ENCODE results near the gene JARID2.

JARID2 gene

DNA sequence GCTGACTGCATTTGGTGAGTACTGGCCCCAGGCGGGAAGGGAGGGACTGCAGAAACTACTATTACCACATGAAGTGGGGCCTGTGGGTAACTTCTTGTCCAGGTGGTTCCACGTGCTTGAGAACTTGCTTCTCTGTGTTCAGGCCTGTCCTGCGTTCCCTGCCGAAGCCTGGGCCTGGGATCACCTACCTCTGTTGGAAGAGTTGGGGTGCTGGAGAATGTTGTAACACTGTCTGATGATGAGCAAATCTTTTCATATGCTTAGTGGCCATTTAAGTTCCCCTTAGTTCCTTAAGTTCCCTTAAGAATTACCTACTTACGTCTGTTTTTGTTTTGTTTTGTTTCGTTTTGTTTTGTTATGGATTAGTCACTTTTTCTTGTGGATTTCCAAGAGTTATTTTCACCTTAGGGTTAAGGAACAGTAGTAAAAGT, 262.6 kb downstream of the JARID2 start:
- DNase-seq (ENCODE audit: low spot score) = no peak

DNA sequence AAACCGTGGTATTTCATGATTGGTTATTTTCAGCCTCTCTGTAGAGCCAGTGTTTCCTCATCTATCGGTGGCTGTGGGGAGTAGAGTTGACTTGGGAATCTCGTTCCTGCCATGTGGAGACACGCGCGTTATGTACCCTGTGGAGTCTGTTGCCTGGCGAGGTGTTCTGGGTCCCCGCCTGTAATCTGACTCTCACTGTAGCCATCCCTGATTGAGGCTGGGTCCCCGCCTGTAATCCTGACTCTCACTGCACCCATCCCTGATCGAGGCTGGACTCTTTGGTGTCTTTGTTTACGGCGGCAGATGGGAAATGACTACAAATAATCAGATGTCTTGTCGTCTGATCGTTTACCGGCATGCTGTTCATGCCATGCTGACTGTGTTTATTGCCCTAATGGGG, 263.1 kb downstream of the JARID2 start:
- DNase-seq (ENCODE audit: low spot score) = no peak

DNA sequence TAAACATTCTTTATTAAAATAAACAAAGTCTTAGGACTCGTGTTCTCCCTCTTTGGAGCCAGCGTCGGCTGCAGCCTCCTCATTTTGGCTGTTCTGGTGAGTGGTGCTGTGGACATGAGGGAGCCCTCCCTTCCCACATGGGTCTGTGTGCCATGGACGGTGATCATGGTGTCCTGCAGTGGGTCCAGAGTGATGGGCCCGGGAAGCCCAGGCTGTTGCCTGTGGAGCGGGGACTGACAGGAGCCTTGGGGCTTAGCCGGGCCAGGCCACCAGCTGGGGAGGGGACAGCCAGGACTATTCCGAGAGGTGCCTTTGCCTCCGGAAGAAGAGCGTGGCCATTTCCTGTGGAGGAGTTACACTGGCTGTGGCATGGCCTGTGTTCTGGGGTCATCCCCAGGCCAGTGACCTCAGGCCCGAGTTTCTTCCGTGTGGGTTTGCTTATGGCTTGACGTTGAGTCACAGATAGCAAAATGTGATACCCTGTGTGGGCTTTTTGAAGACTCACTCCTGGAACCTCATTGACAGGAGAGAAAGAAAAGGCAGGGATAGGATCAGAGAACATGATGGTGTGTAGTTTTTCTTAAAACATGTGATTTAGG, 263.6 kb downstream of the JARID2 start:
- DNase-seq (ENCODE audit: low spot score) = no peak

DNA sequence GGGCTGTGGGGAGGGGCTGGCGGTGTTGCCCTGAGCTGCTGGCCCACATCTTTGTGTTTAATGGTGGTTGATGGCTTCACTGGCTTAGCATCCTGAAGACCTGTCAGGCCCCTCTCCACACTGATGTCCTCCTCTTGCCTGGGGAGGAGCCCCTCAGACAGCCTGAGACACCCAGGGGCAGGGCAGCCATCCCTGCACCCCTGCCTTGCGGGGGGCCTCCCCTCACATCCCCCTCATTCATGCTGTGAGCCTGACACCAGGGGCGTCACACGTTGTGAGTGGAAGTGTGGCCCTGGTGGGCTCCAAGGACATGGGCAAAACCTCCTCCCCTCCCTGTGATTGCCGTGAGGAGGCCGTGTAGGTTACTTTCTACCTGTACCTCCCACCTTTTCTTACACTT, 264.3 kb downstream of the JARID2 start:
- DNase-seq (ENCODE audit: low spot score) = no peak

DNA sequence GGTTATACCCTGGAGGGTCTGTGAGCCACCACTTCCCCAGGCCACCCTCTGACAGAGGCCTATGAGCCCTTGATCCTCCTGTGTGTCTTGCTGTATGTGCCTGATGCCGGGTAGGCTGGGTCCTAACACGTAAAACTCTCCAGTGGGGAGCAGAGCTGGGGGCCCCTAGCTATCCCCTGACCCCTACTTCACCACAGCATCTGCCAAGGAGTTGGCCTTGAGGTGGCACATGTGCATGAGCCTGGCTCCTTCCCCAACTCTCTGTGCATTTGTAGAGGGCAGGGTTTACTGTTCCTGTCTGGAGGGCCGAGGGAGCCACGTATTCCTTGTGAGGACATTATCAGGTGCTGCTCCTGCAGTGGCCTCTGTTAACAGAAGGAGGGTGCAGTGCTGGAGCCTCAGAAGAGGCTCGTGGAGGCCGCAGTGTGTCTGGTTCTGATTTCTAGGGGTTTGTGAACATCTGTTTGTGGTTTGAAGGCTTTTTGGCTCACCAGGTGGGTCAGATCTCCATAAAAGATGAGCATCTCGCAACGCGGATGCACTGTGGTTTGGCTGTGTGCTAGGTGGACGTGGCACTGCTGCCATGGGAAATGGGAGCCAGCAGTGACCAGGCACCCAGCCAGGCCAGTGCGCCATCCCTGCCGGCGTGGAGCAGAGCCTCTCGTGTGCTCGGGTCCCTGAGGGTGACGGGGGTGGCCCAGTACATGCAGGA, 264.8 kb downstream of the JARID2 start:
- no peak for DNase-seq (ENCODE audit: low spot score)

DNA sequence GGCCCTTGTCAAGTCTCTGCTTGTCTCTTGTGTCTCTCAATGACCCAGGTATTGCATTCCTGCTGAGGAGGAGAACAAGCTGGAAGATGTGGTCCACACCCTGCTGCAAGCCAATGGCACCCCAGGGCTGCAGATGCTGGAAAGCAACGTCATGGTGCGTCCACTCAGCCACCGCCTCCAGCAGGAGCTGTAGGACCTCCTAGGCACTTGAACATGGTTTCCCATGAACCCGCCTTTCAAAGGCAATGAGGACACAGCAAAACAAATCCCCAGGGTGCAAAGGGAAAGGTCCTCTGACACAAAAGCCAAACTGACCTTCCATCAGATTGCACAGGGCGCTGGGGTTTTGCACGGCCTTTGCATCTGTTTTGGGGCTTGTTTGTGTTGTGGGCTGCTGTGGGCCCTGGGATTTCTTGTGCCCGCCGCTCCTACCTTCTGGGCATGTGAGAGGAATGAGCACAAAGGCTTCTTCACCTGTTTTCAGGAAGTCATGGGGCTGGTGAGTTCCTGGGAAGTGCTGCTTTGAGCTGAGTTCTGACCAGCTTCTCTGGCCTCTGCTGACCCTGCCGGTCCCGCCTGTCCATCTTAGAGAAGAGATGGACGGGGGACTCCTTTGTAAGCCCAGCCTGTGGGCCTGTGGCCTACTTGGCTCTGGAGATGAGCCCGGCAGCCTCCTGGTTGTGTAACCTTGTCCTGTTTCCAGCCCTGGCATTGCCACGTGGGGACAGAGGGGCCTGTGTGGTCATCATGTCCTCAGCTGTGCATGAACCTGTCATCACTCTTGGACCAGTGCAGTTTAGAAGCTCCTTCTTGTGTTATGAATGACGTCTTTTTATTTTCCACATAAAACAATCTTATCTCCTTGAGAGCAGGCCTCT, 265.6 kb downstream of the JARID2 start:
- DNase-seq (ENCODE audit: low spot score) = no peak

DNA sequence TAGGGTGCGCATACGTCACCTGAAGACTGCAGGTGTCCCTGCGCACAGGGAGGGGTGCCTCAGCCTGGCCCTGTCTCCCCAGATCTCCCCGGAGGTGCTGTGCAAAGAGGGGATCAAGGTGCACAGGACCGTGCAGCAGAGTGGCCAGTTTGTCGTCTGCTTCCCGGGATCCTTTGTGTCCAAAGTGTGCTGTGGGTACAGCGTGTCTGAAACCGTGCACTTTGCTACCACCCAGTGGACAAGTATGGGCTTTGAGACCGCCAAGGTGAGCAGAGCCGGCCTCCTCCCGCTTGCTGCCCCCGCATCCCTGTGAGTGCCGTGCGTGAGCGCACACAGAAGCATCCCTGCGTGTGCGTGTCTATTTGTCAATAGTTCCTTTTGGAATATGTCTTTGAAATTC, 266.3 kb downstream of the JARID2 start:
- peak; percentile 23 for DNase-seq (ENCODE audit: low spot score)

DNA sequence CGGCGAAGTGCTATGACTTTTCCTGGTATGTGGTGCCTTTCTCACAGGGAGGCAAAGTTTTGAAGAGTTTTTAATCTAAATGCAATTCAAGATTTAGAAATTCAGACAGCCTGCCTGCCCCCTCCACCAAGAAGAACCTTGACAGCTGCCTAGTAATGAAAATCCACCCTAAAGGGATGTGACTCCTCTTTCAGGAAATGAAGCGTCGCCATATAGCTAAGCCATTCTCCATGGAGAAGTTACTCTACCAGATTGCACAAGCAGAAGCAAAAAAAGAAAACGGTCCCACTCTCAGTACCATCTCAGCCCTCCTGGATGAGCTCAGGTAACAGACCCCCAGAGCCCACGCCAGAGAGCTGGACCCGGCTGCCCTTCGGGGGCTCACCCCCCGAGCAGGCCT, 266.9 kb downstream of the JARID2 start:
- DNase-seq (ENCODE audit: low spot score) = no peak

DNA sequence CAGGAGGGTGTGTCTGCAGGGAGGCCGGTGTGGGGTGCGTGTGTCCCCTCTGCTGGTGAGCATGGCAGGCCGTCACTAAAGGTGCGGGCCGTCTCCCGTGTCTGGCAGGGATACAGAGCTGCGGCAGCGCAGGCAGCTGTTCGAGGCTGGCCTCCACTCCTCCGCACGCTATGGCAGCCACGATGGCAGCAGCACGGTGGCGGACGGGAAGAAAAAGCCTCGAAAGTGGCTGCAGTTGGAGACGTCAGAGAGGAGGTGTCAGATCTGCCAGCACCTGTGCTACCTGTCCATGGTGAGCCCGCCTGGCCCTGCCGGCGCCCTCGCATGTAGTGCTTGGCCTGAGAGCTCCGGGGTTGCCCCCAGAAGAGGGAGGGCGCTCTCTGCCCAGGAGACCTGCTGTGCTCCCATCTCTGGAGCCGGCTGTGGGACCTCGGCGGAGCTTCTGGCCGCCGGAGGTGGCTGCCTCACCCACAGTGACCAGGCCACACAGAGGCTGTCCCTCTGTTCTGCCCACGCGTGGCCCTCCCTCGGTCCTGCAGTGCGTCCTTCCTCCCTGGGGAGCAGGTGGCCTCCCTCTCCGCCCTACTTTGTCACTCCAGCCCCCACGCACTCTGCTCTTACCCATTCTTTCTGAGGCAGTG, 267.4 kb downstream of the JARID2 start:
- no peak for DNase-seq (ENCODE audit: low spot score)

DNA sequence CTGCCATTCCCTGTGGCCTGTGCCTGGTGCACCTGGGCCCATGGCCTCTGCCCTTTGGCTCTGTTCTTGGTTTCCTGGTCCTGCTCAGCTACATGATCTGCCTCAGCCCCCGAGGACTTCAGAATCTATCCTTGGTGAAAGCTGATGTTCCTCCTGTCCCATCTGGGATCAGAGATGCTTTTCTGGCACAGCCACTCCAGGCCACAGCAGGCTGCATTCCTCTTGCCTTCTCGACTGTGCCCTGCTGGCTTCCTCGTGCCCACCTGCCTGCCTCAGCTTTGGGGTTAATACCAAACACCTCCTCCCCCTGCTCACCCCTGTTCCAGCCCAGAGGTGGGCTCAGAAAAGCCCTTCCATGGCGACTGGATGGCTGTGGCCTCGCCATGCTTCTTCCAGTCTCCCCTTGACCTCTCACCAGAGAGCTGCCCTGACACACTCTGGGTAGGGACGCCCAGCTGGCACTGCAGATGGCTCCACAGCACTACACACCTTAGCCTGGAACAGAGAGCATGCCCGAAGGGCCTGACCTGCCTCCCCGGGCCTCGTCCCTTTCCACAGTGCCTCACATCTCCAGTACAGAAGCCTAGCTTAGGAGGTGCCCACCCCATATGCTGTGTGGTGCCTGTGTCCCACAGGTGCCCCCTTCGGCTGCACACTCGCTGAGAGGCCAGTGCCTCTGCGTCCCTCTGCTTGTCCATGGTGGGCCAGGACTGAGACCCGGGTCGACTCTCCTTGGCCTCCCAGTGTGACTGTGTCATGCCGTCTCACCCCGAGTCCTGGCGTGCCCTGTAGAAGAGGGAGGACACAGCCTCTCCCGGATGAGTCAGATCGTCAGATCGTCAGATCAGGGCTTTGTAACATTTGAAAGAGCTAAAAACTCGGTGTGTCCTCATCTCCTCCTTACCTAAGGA, 268.2 kb downstream of the JARID2 start:
- no peak for DNase-seq (ENCODE audit: low spot score)

DNA sequence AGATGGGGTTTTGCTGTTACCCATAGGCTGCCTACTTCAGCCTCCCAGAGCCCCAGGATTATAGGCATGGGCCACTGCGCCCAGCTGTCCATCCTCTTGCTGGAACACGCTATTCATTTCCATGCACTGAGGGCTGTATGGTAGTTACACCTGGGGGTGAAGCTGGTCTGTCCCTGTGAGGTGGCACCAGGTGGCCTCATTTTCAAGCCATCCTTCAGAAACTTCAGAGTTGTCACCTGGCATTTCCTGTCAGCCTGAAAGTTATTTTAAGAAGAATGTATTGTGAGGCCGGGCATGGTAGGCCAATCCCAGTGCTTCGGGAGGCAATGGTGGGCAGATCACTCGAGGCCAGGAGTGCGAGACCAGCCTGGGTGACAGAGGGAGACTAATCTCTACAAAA, 269.4 kb downstream of the JARID2 start:
- DNase-seq (ENCODE audit: low spot score) = no peak

DNA sequence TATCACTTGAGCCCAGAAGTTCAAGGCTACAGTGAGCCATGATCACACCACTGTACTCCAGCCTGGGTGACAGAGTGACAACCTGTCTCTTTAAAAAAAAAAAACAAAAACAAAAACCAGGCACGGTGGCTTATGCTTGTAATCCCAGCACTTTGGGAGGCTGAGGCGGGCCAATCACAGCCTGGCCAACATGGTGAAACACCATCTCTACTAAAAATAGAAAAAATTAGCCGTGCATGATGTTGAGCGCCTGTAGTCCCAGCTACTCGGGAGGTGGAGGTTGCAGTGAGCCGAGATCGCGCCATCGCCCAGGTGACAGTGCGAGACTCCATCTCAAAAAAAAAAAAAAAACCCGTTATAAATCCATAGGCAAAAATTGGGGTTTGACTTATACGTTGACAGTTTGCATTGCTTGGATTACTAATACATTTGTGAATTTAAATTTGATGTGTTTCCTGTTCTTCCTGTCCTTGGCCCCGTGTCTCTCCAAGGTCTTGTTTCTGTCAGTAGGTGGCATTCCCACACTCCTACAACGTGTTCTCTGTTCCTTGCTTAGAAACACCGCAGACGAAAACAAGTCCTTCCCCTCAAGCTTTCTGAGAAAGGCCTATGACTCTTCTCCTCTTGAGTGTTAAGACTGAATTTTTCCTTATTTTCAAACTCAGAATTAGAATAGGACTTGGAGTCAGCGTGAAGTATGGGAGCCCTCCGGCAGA, 269.9 kb downstream of the JARID2 start:
- DNase-seq (ENCODE audit: low spot score) = no peak

DNA sequence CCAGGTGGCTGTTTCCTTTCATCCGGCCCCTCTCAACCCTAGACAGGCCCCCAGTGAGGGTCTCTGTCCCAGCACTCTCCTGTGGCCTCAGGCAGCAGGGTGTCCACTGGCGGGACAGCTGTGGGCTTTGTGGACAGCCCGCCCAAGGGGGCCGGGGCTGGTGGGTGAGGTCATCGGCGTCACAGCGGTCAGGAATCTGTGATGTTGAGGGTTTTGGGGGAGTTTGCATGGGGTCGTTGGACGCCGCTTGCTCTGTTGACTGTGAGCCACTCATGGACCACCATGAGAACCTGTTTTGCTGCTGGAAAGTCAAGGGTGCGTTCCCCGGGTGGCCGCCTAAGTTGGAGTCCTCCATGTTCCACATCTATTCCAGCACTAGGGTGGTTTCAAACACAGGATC, 270.5 kb downstream of the JARID2 start:
- no peak for DNase-seq (ENCODE audit: low spot score)

DNA sequence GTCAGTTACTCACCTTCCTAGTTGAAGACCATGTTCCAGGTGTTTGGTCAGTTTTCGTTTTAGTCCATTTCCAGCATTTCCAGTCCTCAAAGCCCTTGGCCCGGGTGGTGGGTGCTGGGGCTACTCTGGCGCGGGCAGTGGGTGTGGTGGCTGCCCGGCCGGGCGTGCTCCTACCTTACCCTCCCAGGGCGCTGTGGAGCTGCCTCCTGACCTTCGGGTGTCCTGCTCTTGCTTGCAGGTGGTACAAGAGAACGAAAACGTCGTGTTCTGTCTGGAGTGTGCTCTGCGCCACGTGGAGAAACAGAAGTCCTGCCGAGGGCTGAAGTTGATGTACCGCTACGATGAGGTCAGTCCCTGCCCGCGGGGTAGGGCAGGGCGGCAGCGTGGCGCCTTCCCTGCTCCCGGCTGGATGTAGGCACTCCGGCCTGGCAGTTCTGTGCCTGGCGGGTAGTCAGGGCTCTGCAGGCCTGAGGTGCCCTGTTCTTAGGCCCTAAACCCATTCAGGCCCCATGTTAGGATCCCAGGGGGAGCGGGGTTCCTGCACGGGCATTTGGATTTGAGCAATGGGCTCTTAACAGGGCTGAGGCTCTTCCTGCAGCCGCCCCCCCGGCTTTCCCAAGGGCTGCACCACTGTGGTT, 271.2 kb downstream of the JARID2 start:
- DNase-seq (ENCODE audit: low spot score) = no peak

DNA sequence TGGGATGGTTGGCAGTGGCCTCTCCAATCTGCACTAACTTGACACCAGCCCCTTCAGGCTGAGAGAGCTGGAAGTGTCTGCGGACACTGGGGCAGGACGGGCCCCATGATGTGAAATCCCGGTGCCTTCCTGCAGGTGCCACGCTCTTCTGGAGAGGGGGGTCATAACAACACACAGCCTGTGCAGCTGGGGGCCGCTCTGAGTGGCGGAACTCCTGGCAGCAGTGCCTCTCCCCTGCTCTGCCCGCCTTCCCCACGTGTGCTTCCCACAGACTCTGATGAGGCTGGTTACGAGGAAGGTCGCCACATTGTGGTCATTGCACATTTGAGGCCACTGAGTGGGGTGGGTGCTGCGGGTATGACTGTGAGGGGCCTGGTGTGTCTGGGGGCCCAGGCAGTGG, 271.7 kb downstream of the JARID2 start:
- DNase-seq (ENCODE audit: low spot score) = no peak

DNA sequence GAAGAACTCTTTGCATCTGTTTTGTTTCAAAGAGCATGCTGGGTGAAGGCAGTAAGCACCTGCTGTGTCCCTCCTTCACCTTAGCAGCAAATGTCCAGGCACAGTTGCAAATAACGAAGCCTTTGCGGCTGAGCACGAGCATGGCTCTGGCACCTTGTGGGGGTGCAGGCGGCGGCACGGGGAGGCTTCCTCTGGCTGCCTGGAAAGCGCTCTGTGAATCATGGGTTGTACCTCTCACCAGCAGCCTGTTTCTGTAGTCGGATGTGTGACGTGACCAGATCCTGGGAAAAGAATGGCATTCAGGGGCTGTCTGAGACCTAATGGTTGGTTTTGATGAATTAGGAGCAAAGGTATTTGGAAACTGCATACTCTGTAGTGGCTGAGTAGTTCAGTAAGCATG, 272.2 kb downstream of the JARID2 start:
- no peak for DNase-seq (ENCODE audit: low spot score)

DNA sequence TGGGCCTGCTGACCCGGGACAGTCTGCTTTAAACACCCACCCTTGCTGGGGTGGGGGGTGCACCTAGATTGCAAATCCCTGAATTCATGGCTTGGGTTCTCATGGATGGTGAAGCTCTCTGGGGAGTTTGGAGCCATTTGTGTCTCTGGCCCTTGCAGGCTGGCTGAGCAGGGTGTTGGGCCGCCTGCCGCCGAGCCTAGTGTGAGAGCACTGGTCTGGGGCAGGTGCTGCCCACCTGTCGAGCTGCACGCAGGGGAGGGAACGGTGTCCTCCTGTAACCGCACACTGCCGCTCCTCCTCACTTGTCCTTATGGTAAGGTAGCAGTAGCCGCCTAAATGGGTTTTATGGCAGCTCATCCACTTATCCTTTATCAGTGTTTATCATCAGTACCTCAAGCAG, 273.0 kb downstream of the JARID2 start:
- no peak for DNase-seq (ENCODE audit: low spot score)

DNA sequence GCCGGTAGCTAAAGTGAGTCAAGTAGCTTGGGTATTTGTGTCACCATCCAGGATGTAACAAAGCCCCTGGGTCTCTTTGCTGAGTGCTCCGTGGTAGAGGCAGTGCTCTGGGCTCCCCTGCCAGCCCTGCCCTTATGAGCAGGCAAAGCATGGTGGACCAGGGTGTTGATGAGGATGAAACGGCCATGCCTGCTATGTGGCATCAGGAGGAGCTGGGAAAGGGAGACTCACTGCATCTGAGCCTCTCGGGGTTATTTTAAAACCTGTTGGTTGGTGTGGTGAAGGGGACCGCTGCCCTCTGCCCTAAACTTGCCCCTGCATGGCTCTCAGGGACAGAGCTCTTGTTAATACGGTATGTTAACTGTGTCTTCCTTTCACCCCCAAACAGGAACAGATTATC, 273.8 kb downstream of the JARID2 start:
- DNase-seq (ENCODE audit: low spot score) = no peak

DNA sequence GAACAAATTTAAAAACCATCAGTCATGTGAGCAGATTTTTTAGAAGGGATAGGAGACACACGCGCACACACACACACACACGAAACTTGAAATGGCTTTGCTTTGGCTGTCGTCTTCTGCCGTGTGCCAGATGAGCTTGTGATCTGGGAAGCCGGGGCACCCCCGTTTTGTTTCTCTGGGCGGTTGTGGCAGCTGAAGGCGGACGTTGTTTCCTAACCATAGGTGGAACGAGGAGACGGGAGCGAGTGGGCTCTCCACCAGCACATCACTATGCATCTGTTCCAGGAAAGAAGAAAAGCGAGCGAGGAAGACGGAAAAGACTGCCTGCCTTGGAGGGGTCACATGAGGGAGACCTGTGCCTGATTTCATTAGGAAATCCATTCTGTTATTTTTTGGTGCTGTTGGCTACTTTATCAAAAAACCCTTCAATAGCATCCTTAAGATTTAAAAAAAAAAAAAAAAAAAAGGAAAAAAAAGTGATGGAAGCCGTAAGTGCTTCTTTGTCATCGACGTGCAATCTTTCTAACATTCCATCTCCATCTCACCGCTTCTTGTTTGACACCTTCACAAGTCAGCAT, 274.8 kb downstream of the JARID2 start:
- DNase-seq (ENCODE audit: low spot score) = no peak

DNA sequence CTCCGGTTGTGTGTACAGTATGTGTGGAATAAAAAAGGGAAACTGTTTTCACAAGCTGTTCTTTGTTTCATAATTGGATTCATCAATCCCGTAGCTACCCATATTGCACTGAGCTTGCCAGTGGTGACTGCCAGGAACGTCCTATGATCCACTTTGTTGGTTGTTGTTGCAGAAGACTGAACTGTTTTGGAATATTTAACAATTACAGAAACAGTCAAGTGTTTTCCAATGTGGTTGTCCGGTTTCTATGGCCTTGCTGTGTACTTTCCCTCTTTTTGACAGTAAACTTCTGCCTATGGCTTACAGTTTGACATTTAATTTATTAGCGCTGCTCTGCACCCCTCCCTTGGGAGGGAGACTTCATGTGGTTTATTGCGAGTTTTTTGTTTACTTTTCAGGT, 275.7 kb downstream of the JARID2 start:
- DNase-seq (ENCODE audit: low spot score) = no peak
